WTC11 (cell line): Measurements from ENCODE around the gene DCP1A. TPM values are rescaled to one million over a fixed set of nuclear protein-coding genes. Genes with fewer than 3 reads are reported as not detected.

Experiments used
- ATAC-seq: fragments of 200-7000 bp; cut with Tn5 transposase; 2 replicates; pipeline ENCODE4 v1.10.0; 2021; ENCODE audit warnings: mild to moderate bottlenecking, moderate library complexity
- CTCF ChIA-PET: fragments of 300-600 bp; sonication (Branson Sonifier 250); formaldehyde crosslinking; loops from one replicate; lab custom pipeline; 2021; ENCODE audit warnings: antibody characterized with exemption; lab: Charles Lee
- POLR2A ChIA-PET: fragments of 350-600 bp; sonication (Branson Sonifier 250); formaldehyde crosslinking; loops from one replicate; lab custom pipeline; 2021; ENCODE audit warnings: antibody characterized with exemption; lab: Charles Lee
- DNase-seq: peaks from one replicate; pipeline ENCODE4 v3.0.0; 2021; ENCODE audit warnings: low spot score
- H3K27ac Mint-ChIP-seq: 2 replicates; pipeline ENCODE4 v1.8.0; 2021; ENCODE audit warnings: mixed read lengths
- H3K27me3 Mint-ChIP-seq: 2 replicates; pipeline ENCODE4 v1.8.0; 2021; ENCODE audit warnings: low read depth, mild to moderate bottlenecking, moderate library complexity, mixed read lengths
- H3K36me3 Mint-ChIP-seq: 2 replicates; pipeline ENCODE4 v1.8.0; 2021; ENCODE audit warnings: mixed read lengths
- H3K4me1 Mint-ChIP-seq: 2 replicates; pipeline ENCODE4 v1.8.0; 2022; ENCODE audit warnings: mixed read lengths
- H3K4me3 Mint-ChIP-seq: 2 replicates; pipeline ENCODE4 v1.8.0; 2021; ENCODE audit warnings: mild to moderate bottlenecking, moderate library complexity, mixed read lengths
- H3K9me3 Mint-ChIP-seq: 2 replicates; pipeline ENCODE4 v1.8.0; 2021; ENCODE audit warnings: mixed read lengths
- ATF6 ChIP-seq: sonication (generic); formaldehyde crosslinking; IDR thresholded peaks from 2 replicates; pipeline ENCODE4 v1.8.1; 2023; ENCODE audit warnings: mild to moderate bottlenecking, missing genetic modification reagents
- CBFB ChIP-seq: sonication (generic); formaldehyde crosslinking; IDR thresholded peaks from 2 replicates; pipeline ENCODE4 v1.8.1; 2022; ENCODE audit warnings: mild to moderate bottlenecking, low read depth, missing genetic modification reagents
- GTF2I ChIP-seq: fragments of 250-450 bp; sonication (Bioruptor Pico); conservative IDR thresholded peaks from 2 replicates; pipeline ENCODE4 v1.4.0; 2021; ENCODE audit warnings: mild to moderate bottlenecking
- IRF2 ChIP-seq: sonication (generic); formaldehyde crosslinking; IDR thresholded peaks from 2 replicates; pipeline ENCODE4 v1.8.0; 2022; ENCODE audit warnings: low read depth, missing genetic modification reagents, borderline replicate concordance
- NFATC4 ChIP-seq: fragments of 250-450 bp; sonication (Bioruptor Pico); IDR thresholded peaks from 2 replicates; pipeline ENCODE4 v1.9.0; 2021; ENCODE audit warnings: mild to moderate bottlenecking
- NFE2L1 ChIP-seq: sonication (generic); formaldehyde crosslinking; IDR thresholded peaks from 2 replicates; pipeline ENCODE4 v1.8.1; 2023; ENCODE audit warnings: missing genetic modification reagents
- OVOL2 ChIP-seq: fragments of 250-450 bp; sonication (Bioruptor Pico); IDR thresholded peaks from 2 replicates; pipeline ENCODE4 v1.9.0; 2021; ENCODE audit warnings: mild to moderate bottlenecking, borderline replicate concordance
- ZNF219 ChIP-seq: sonication (generic); formaldehyde crosslinking; IDR thresholded peaks from 2 replicates; pipeline ENCODE4 v1.8.0; 2023; ENCODE audit warnings: missing genetic modification reagents, mild to moderate bottlenecking, borderline replicate concordance
- ZNF263 ChIP-seq: sonication (generic); formaldehyde crosslinking; IDR thresholded peaks from 2 replicates; pipeline ENCODE4 v1.8.1; 2022; ENCODE audit warnings: low read depth, mild to moderate bottlenecking, moderate library complexity, missing genetic modification reagents
- ZNF317 ChIP-seq: sonication (generic); formaldehyde crosslinking; IDR thresholded peaks from 2 replicates; pipeline ENCODE4 v1.8.1; 2023; ENCODE audit warnings: low read depth, mild to moderate bottlenecking, moderate library complexity, missing genetic modification reagents, borderline replicate concordance
- ZSCAN18 ChIP-seq: fragments of 250-450 bp; sonication (Bioruptor Pico); IDR thresholded peaks from 2 replicates; pipeline ENCODE4 v2.1.2; 2022; ENCODE audit warnings: mild to moderate bottlenecking, moderate library complexity
- total RNA-seq: library from RNA; stranded (reverse); gene quantifications from 3 replicates; pipeline ENCODE4 v1.2.3, GENCODE V29; 2021
- TF ChIP-seq, protein P1 (sequence below): sonication (generic); formaldehyde crosslinking; IDR thresholded peaks from 2 replicates; pipeline ENCODE4 v1.8.0; 2022; ENCODE audit warnings: mild to moderate bottlenecking, missing genetic modification reagents
- TF ChIP-seq, protein P2 (sequence below): sonication (generic); formaldehyde crosslinking; IDR thresholded peaks from 2 replicates; pipeline ENCODE4 v1.8.0; 2022; ENCODE audit warnings: mild to moderate bottlenecking, missing genetic modification reagents

The DCP1A gene
- total RNA-seq, 1 experiment from 2014 or later, result 19.1 TPM

- Mint-ChIP-seq H3K9me3 (no peaks in the 10 kb centered on the region), H3K4me3 (no peak overlapping the region)
- DNase-seq, result no peak
- POLR2A ChIA-PET, result interaction anchor here (1.3 to 1.5 kb wide), 2 partner anchors 8 to 10 kb away, joined by 3 to 4 read pairs; no protein-coding TSS in a partner anchor
- CTCF ChIA-PET, result interaction anchor here (1.0 to 1.5 kb wide), 3 partner anchors 10 to 26 kb away, joined by 3 to 5 read pairs (median 3); no protein-coding TSS in a partner anchor
- TF ChIP-seq NFE2L1 (CRISPR knock-in tag), result no peak
- TF ChIP-seq, protein P1, sequence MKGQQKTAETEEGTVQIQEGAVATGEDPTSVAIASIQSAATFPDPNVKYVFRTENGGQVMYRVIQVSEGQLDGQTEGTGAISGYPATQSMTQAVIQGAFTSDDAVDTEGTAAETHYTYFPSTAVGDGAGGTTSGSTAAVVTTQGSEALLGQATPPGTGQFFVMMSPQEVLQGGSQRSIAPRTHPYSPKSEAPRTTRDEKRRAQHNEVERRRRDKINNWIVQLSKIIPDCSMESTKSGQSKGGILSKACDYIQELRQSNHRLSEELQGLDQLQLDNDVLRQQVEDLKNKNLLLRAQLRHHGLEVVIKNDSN (CRISPR knock-in tag), result no peak
- TF ChIP-seq ZNF317, result no peak
- TF ChIP-seq, all 79 proteins: peak for 0
- Mint-ChIP-seq H3K36me3 (peaks cover 54% of the 10 kb centered on the region), H3K27ac (peak overlapping the region; percentile 91), H3K27me3 (no peaks in the 10 kb centered on the region), H3K4me1 (peaks cover 56% of the 10 kb centered on the region)
- no peak for ATAC-seq
Observed at GRCh38 chr3:53242155-53242554, 105.2 kb downstream of the DCP1A start.

DNA sequence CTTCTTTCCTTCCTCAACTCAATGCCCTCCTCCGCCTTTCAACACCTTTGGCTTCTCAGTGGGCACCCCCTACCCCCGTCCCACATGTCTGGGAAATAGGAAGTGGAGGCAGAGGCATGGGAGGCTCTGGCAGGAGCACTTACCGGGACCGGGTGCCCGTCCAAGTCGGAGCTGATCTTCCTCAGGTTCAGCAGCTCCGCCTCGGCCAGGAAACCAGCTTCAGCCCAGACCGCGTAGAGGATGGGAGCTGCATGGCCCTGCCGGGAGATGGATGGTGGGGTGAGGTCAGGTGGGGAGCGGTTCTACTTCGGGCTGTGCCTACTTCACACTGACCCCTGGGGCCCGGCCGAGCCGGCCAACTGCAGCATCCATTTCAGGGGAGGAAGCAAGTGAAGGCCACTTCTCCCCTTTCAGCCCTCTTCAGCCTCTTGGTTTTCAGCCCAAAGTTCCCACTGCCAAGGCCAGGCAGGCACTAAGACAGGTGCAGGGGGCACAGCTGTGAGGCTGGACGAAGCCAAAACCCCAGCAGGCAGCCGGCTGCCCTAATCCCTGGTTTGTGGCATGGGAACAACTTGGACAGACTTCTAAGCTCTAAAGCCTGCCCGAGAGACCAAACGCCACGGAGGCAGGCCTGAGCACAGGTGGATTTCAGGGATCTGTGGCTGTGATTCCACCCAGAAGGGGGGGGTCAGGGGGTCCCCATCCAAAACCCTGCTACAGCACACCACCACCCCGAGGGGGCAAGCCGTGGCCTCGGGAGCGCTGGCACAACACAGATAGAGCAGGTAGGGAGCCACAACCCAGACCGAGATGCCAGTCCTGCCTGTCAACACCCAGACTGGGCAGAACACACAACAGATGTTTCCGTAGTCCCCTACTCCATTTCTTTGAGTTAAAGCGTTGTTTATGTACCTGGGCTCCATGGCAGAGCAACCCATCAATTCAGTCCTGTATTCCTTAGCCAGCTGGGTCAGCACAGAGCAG is 106.1 kb downstream of the DCP1A start:
- Mint-ChIP-seq H3K4me3 (no peak overlapping the region), H3K4me1 (peaks cover 53% of the 10 kb centered on the region), H3K27ac (peak overlapping the region; percentile 91), H3K27me3 (no peaks in the 10 kb centered on the region), H3K36me3 (peaks cover 61% of the 10 kb centered on the region), H3K9me3 (no peaks in the 10 kb centered on the region)
- no peak for ATAC-seq
- no peak for DNase-seq
- ChIA-PET POLR2A (interaction anchor here (1.5 kb wide), 1 partner anchor 9 kb away, joined by 3 read pairs; no protein-coding TSS in a partner anchor), CTCF (no interaction called here)
- no peak for TF ChIP-seq CBFB
- no peak for TF ChIP-seq ZNF219 (CRISPR knock-in tag)
- TF ChIP-seq, protein P2, sequence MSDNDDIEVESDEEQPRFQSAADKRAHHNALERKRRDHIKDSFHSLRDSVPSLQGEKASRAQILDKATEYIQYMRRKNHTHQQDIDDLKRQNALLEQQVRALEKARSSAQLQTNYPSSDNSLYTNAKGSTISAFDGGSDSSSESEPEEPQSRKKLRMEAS, result no peak
- no peak for TF ChIP-seq IRF2 (CRISPR knock-in tag)
- TF ChIP-seq, protein P1 (CRISPR knock-in tag), result no peak
- no peak for TF ChIP-seq ZNF263 (CRISPR knock-in tag)
- no peak for TF ChIP-seq ZSCAN18

DNA sequence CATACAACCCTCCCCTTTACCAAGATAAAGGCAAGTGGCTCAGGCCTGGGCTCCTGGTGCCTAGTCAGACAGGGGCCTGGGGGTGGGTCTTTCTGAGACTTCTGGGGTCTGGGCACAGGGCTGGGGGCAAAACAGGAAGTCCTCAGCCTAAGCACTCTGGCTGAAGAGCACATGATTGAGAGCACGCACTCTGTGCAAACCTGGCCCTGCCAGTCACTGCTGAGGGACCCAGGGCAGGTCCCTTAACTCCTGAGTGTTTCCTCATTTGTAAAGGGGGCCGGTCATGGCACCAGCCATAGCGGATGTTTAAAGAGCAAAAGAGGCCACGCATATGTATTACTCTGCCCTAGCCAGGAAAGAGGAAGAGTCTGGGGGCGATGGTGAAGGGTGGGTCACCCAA is 107.5 kb downstream of the DCP1A start:
- ChIA-PET POLR2A (no interaction called here), CTCF (no interaction called here)
- H3K36me3 Mint-ChIP-seq, result peaks cover 66% of the 10 kb centered on the region

More for the DNA sequence above, 107.5 kb downstream of the DCP1A start:
- peak overlapping the region; percentile 84; the same call in 1 of the 2 replicates for H3K27ac Mint-ChIP-seq
- H3K27me3 Mint-ChIP-seq, result no peaks in the 10 kb centered on the region
- no peak for DNase-seq
- H3K4me1 Mint-ChIP-seq, result peaks cover 38% of the 10 kb centered on the region
- H3K4me3 Mint-ChIP-seq, result no peak overlapping the region
- H3K9me3 Mint-ChIP-seq, result no peaks in the 10 kb centered on the region
- no peak for ATAC-seq
- TF ChIP-seq GTF2I (CRISPR knock-in tag), result no peak
- no peak for TF ChIP-seq NFATC4 (CRISPR knock-in tag)
- TF ChIP-seq OVOL2 (CRISPR knock-in tag), result no peak
- TF ChIP-seq ATF6 (CRISPR knock-in tag), result no peak
- TF ChIP-seq, all 79 proteins: peak for 0
